DND-41 (cell line): ENCODE results near the gene COL4A2.

Source experiments
- ATAC-seq: fragments of 200-7000 bp; cut with Tn5 transposase; 3 replicates; pipeline ENCODE4 v1.9.1; 2021; ENCODE audit warnings: low read depth; ENCODE audit not compliant: insufficient read depth
- DNase-seq: peaks from one replicate; pipeline ENCODE4 v3.0.0-alpha.2; 2020
- H2AFZ ChIP-seq: 2 replicates; pipeline ENCODE4 v1.6.0; 2012; ENCODE audit warnings: low read depth, low read length
- H3K27ac ChIP-seq: 2 replicates; pipeline ENCODE4 v1.5.1; 2012; ENCODE audit warnings: low read length, inconsistent platforms
- H3K27me3 ChIP-seq: fragments of 200-600 bp; sonication (generic); 2 replicates; pipeline ENCODE4 v1.6.0; 2012; ENCODE audit warnings: low read length, mild to moderate bottlenecking, inconsistent platforms; ENCODE audit not compliant: insufficient read depth, poor library complexity
- H3K36me3 ChIP-seq: 2 replicates; pipeline ENCODE4 v1.5.1; 2012; ENCODE audit warnings: low read length, inconsistent platforms; ENCODE audit not compliant: insufficient read depth
- H3K4me1 ChIP-seq: 2 replicates; pipeline ENCODE4 v1.5.1; 2012; ENCODE audit warnings: mild to moderate bottlenecking, low read length; ENCODE audit not compliant: insufficient read depth
- H3K4me2 ChIP-seq: 2 replicates; pipeline ENCODE4 v1.6.0; 2012; ENCODE audit warnings: mild to moderate bottlenecking, moderate library complexity, low read length, inconsistent platforms; ENCODE audit not compliant: insufficient read depth
- H3K4me3 ChIP-seq, 2 experiments: fragments of 200-600 bp in 1 of 2; shearing (Covaris generic) in 1 of 2; 2 replicates each; pipeline ENCODE4 v1.5.1; 2012 to 2016; ENCODE audit warnings: inconsistent platforms in 2 of 2, low read length in 2 of 2, mild to moderate bottlenecking in 2 of 2, low read depth in 1 of 2, moderate library complexity in 1 of 2
- H3K79me2 ChIP-seq: 2 replicates; pipeline ENCODE4 v1.6.0; 2012; ENCODE audit warnings: low read length, inconsistent platforms; ENCODE audit not compliant: insufficient read depth
- H3K9ac ChIP-seq: 2 replicates; pipeline ENCODE4 v1.6.0; 2012; ENCODE audit warnings: low read depth, mild to moderate bottlenecking, inconsistent platforms, low read length, moderate library complexity
- H3K9me3 ChIP-seq: 2 replicates; pipeline ENCODE4 v1.5.1; 2012; ENCODE audit warnings: low read length, moderate library complexity, mild to moderate bottlenecking, inconsistent platforms; ENCODE audit not compliant: insufficient read depth, severe bottlenecking
- H4K20me1 ChIP-seq: 2 replicates; pipeline ENCODE4 v1.6.0; 2012; ENCODE audit warnings: low read length; ENCODE audit not compliant: insufficient read depth
- CTCF ChIP-seq: IDR thresholded peaks from 2 replicates; pipeline ENCODE4 v1.5.1; 2012; ENCODE audit warnings: borderline replicate concordance, low read length, moderate library complexity, mild to moderate bottlenecking; ENCODE audit not compliant: poor library complexity, severe bottlenecking; ENCODE audit errors: extremely low read depth
- EZH2 ChIP-seq: IDR thresholded peaks from 3 replicates; pipeline ENCODE4 v1.6.1; 2012; ENCODE audit warnings: borderline replicate concordance, low read depth, mild to moderate bottlenecking, moderate library complexity, low read length, inconsistent platforms; ENCODE audit not compliant: severe bottlenecking

Gene COL4A2

GRCh38 chr13:110344320-110344719 lies 37.2 kb downstream of the COL4A2 start:
- no peaks in the 10 kb centered on the region for H3K79me2 ChIP-seq
- TF ChIP-seq CTCF (no peak), EZH2 (no peak)
- no peak for ATAC-seq

GRCh38 chr13:110345266-110345665 lies 38.2 kb downstream of the COL4A2 start:
- Histone ChIP-seq H3K4me3 (no peak overlapping the region), H4K20me1 (peaks cover 8% of the 10 kb centered on the region), H3K27ac (no peak overlapping the region), H2AFZ (no peak overlapping the region), H3K27me3 (peaks cover 54% of the 10 kb centered on the region), H3K79me2 (no peaks in the 10 kb centered on the region), H3K9me3 (no peaks in the 10 kb centered on the region), H3K4me2 (no peak overlapping the region), H3K4me1 (no peaks in the 10 kb centered on the region), H3K9ac (no peak overlapping the region), H3K36me3 (no peaks in the 10 kb centered on the region)
- no peak for TF ChIP-seq CTCF
- TF ChIP-seq EZH2: no peak
- ATAC-seq: no peak
- DNase-seq: no peak

More at GRCh38 chr13:110344320-110344719, 37.2 kb downstream of the COL4A2 start:
- Histone ChIP-seq H3K4me2 (no peak overlapping the region), H4K20me1 (peaks cover 8% of the 10 kb centered on the region), H3K27me3 (peaks cover 49% of the 10 kb centered on the region), H3K9me3 (no peaks in the 10 kb centered on the region), H3K4me1 (no peaks in the 10 kb centered on the region), H3K9ac (no peak overlapping the region), H3K27ac (no peak overlapping the region), H3K36me3 (no peaks in the 10 kb centered on the region), H2AFZ (no peak overlapping the region), H3K4me3 (no peak overlapping the region)
- no peak for DNase-seq

DNA sequence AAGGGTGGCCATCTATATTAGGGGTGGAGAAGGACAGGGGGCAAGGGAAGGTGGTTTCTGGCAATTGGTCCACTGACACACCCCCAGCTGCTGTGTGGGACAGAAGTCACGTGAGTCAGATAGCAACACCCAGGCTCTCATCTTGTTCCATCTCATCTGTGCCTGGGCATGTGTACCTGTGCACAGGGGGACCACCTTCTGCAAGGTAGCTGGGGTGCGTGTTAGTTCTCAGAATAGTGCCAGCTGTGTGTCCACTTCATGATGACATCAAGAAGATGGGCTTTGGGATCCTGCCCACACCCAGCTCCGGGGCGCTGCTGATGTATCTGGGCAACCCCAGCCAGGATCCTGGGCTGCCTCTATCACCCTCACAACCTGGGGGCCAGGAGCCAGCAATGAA lies 38.6 kb downstream of the COL4A2 start:
- no peak overlapping the region for H3K27ac ChIP-seq
- no peaks in the 10 kb centered on the region for H3K4me1 ChIP-seq
- H3K4me2 ChIP-seq: no peak overlapping the region
- H3K36me3 ChIP-seq: no peaks in the 10 kb centered on the region
- no peak overlapping the region for H2AFZ ChIP-seq
- no peak for DNase-seq
- H3K4me3 ChIP-seq: no peak overlapping the region
- no peak overlapping the region for H3K9ac ChIP-seq
- peaks cover 12% of the 10 kb centered on the region for H4K20me1 ChIP-seq
- H3K9me3 ChIP-seq: no peaks in the 10 kb centered on the region
- no peaks in the 10 kb centered on the region for H3K79me2 ChIP-seq
- no peak for TF ChIP-seq EZH2
- no peak for TF ChIP-seq CTCF
- peaks cover 58% of the 10 kb centered on the region for H3K27me3 ChIP-seq
- no peak for ATAC-seq

DNA sequence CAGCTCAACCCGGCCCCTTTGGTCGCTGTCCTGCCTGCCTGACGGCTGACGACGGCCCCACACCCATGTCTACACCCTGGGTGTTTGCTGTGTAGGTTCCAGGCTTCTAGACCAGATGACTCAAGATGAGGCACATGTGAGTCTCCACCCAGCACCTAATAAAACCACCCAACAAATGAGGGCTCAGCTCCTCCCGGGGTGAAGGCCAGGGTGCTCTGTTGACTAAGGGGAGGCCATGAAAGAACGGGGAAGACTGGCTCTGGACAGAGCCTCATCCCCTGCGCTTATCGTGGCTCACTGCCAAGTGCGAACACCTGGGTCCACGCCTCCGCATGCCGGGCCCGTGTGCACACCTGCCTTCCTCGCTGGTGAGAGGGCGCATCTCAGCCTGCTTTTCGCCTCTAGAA lies 39.6 kb downstream of the COL4A2 start:
- H3K4me2 ChIP-seq: no peak overlapping the region

More for the DNA sequence above, 39.6 kb downstream of the COL4A2 start:
- H3K79me2 ChIP-seq: no peaks in the 10 kb centered on the region
- no peak for TF ChIP-seq EZH2
- TF ChIP-seq CTCF: no peak
- H3K4me1 ChIP-seq: no peaks in the 10 kb centered on the region
- DNase-seq (no peak), ATAC-seq (no peak)
- H3K27me3 ChIP-seq: peaks cover 54% of the 10 kb centered on the region
- H3K27ac ChIP-seq: no peak overlapping the region
- no peak overlapping the region for H3K4me3 ChIP-seq
- peaks cover 12% of the 10 kb centered on the region for H4K20me1 ChIP-seq
- no peaks in the 10 kb centered on the region for H3K9me3 ChIP-seq
- H3K9ac ChIP-seq: no peak overlapping the region
- no peaks in the 10 kb centered on the region for H3K36me3 ChIP-seq
- no peak overlapping the region for H2AFZ ChIP-seq
